ENCODE results near the gene LRRN4CL.
"Not testable (repeated sequence)": the region's sequence is repeated elsewhere in the genome, so short reads cannot be mapped to it uniquely, and the experiment has no call there.

LRRN4CL gene

GRCh38 chr11:62677156-62677555 is 12.2 kb downstream of the LRRN4CL start:
- peaks cover 18% of the 10 kb centered on the region for H3K4me1 ChIP-seq (ENCODE audit: low read length)
- no peaks in the 10 kb centered on the region for H4K20me1 ChIP-seq (ENCODE audit: insufficient read depth, low read length)
- no peak overlapping the region for H2AFZ ChIP-seq (ENCODE audit: low read length)
- H3F3A ChIP-seq (ENCODE audit: insufficient read depth, low read length): peaks cover 17% of the 10 kb centered on the region; the same call in 1 of the 2 replicates
- H3K36me3 ChIP-seq (replicated peaks; ENCODE audit: insufficient read depth, low read length): no peaks in the 10 kb centered on the region; the same call in none of the 2 replicates
- no peaks in the 10 kb centered on the region for H3K9me3 ChIP-seq (replicated peaks; ENCODE audit: insufficient read depth, low read length)
- no peak overlapping the region for H3K27ac ChIP-seq (ENCODE audit: low read length)
- no peak overlapping the region for H3K4me3 ChIP-seq (ENCODE audit: low read length)
- no peaks in the 10 kb centered on the region for H3K9me2 ChIP-seq (replicated peaks; ENCODE audit: insufficient read depth, low read length)
- no peak for DNase-seq
- no peak overlapping the region for H3K9ac ChIP-seq (ENCODE audit: low read length)
- no peak for TF ChIP-seq CTCF (IDR thresholded peaks at IDR 0.05; ENCODE audit: low read length)
- TF ChIP-seq EZH2phosphoT487 (IDR thresholded peaks at IDR 0.05; ENCODE audit: low read length): no peak
- no peak for TF ChIP-seq EZH2 (optimal IDR thresholded peaks at IDR 0.05; ENCODE audit: low read depth, low read length)
- no peaks in the 10 kb centered on the region for H3K27me3 ChIP-seq (replicated peaks; ENCODE audit: insufficient read depth, low read length)
- peaks cover 57% of the 10 kb centered on the region for H3K79me2 ChIP-seq (ENCODE audit: low read length)
- H3K4me2 ChIP-seq (ENCODE audit: low read depth, low read length): 0 out of 2 replicates have a peak overlapping the region, but pooled peaks have one; percentile 93

- Histone ChIP-seq H3K79me2 (ENCODE audit: low read length) (peaks cover 61% of the 10 kb centered on the region), H3K36me3 (replicated peaks; ENCODE audit: insufficient read depth, low read length) (no peaks in the 10 kb centered on the region; the same call in none of the 2 replicates), H3K9me2 (replicated peaks; ENCODE audit: insufficient read depth, low read length) (no peaks in the 10 kb centered on the region), H3F3A (ENCODE audit: insufficient read depth, low read length) (peaks cover 21% of the 10 kb centered on the region; the same call in 1 of the 2 replicates), H4K20me1 (ENCODE audit: insufficient read depth, low read length) (no peaks in the 10 kb centered on the region), H3K27ac (ENCODE audit: low read length) (no peak overlapping the region), H3K27me3 (replicated peaks; ENCODE audit: insufficient read depth, low read length) (no peaks in the 10 kb centered on the region), H3K9me3 (replicated peaks; ENCODE audit: insufficient read depth, low read length) (no peaks in the 10 kb centered on the region), H3K4me2 (ENCODE audit: low read depth, low read length) (no peak overlapping the region), H3K4me1 (ENCODE audit: low read length) (peaks cover 18% of the 10 kb centered on the region), H3K9ac (ENCODE audit: low read length) (no peak overlapping the region), H3K4me3 (ENCODE audit: low read length) (no peak overlapping the region), H2AFZ (ENCODE audit: low read length) (no peak overlapping the region)
- DNase-seq: no peak
- TF ChIP-seq EZH2phosphoT487 (IDR thresholded peaks at IDR 0.05; ENCODE audit: low read length) (no peak), CTCF (IDR thresholded peaks at IDR 0.05; ENCODE audit: low read length) (no peak), EZH2 (optimal IDR thresholded peaks at IDR 0.05; ENCODE audit: low read depth, low read length) (no peak)
Measured at GRCh38 chr11:62676698-62677097, 12.6 kb downstream of the LRRN4CL start.

GRCh38 chr11:62675415-62675814 is 13.9 kb downstream of the LRRN4CL start:
- not testable (repeated sequence) for H3K36me3 ChIP-seq (replicated peaks; ENCODE audit: insufficient read depth, low read length); H3K4me3 ChIP-seq (ENCODE audit: low read length); H3K27ac ChIP-seq (ENCODE audit: low read length); H3K27me3 ChIP-seq (replicated peaks; ENCODE audit: insufficient read depth, low read length); H2AFZ ChIP-seq (ENCODE audit: low read length); H3K9me2 ChIP-seq (replicated peaks; ENCODE audit: insufficient read depth, low read length); H3K9ac ChIP-seq (ENCODE audit: low read length); H3K4me2 ChIP-seq (ENCODE audit: low read depth, low read length); H4K20me1 ChIP-seq (ENCODE audit: insufficient read depth, low read length); DNase-seq; H3K9me3 ChIP-seq (replicated peaks; ENCODE audit: insufficient read depth, low read length)
- H3F3A ChIP-seq (ENCODE audit: insufficient read depth, low read length): peaks cover 22% of the 10 kb centered on the region; the same call in 1 of the 2 replicates
- peaks cover 18% of the 10 kb centered on the region for H3K4me1 ChIP-seq (ENCODE audit: low read length)
- peaks cover 71% of the 10 kb centered on the region for H3K79me2 ChIP-seq (ENCODE audit: low read length)

- Histone ChIP-seq H3K27me3 (replicated peaks; ENCODE audit: insufficient read depth, low read length) (no peaks in the 10 kb centered on the region), H3K79me2 (ENCODE audit: low read length) (peaks cover 60% of the 10 kb centered on the region), H3K9me3 (replicated peaks; ENCODE audit: insufficient read depth, low read length) (no peaks in the 10 kb centered on the region), H2AFZ (ENCODE audit: low read length) (no peak overlapping the region), H3K4me3 (ENCODE audit: low read length) (no peak overlapping the region), H3K4me1 (ENCODE audit: low read length) (peaks cover 17% of the 10 kb centered on the region), H3F3A (ENCODE audit: insufficient read depth, low read length) (peaks cover 33% of the 10 kb centered on the region), H3K4me2 (ENCODE audit: low read depth, low read length) (peak overlapping the region; percentile 83; the same call in 1 of the 2 replicates), H4K20me1 (ENCODE audit: insufficient read depth, low read length) (no peaks in the 10 kb centered on the region), H3K9me2 (replicated peaks; ENCODE audit: insufficient read depth, low read length) (no peaks in the 10 kb centered on the region), H3K36me3 (replicated peaks; ENCODE audit: insufficient read depth, low read length) (no peaks in the 10 kb centered on the region; the same call in none of the 2 replicates), H3K9ac (ENCODE audit: low read length) (no peak overlapping the region), H3K27ac (ENCODE audit: low read length) (no peak overlapping the region)
- TF ChIP-seq EZH2 (optimal IDR thresholded peaks at IDR 0.05; ENCODE audit: low read depth, low read length) (no peak), EZH2phosphoT487 (IDR thresholded peaks at IDR 0.05; ENCODE audit: low read length) (no peak), CTCF (IDR thresholded peaks at IDR 0.05; ENCODE audit: low read length) (no peak)
- no peak for DNase-seq
Measured at GRCh38 chr11:62673196-62673525, 16.2 kb downstream of the LRRN4CL start.

All from MM.1S (cell line).